GM19023 (cell line): Measurements from ENCODE around the gene SORBS1.

Experiments
- ATAC-seq: cut with Tn5 transposase; IDR thresholded peaks from one replicate; pipeline ENCODE4 v1.9.1; 2021; ENCODE audit warnings: mild to moderate bottlenecking, moderate library complexity; ENCODE audit not compliant: unreplicated experiment

The SORBS1 gene

DNA sequence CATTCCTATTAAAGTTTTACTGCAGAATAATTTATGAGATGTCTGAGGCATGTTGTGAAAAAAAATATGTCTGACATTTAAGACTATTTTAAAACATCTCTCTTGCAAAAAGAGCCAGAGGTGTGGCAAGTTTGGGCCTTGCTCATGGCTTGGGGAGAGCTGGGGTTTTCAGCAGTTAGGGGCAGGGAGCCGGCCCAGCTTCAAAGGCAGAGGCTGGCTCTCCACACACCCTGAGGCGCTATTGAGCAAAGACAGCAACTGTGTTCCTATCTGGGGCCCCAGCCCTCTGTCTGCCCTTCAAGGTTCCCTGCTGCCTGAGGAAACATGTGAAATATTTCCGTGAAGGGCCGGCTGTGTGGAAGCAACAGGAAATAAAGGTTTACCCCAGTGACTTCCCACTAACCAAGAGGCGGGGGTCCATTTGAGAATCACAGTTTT lies 94.0 kb downstream of the SORBS1 start:
- no peak for ATAC-seq

GRCh38 chr10:95466436-95466835 lies 94.7 kb downstream of the SORBS1 start:
- ATAC-seq, result no peak

- no peak for ATAC-seq
Measured at GRCh38 chr10:95464280-95464679, 96.9 kb downstream of the SORBS1 start.

- no peak for ATAC-seq
Measured at GRCh38 chr10:95462740-95463667, 98.2 kb downstream of the SORBS1 start.

- ATAC-seq, result no peak
Measured at GRCh38 chr10:95461611-95462010, 99.6 kb downstream of the SORBS1 start.

DNA sequence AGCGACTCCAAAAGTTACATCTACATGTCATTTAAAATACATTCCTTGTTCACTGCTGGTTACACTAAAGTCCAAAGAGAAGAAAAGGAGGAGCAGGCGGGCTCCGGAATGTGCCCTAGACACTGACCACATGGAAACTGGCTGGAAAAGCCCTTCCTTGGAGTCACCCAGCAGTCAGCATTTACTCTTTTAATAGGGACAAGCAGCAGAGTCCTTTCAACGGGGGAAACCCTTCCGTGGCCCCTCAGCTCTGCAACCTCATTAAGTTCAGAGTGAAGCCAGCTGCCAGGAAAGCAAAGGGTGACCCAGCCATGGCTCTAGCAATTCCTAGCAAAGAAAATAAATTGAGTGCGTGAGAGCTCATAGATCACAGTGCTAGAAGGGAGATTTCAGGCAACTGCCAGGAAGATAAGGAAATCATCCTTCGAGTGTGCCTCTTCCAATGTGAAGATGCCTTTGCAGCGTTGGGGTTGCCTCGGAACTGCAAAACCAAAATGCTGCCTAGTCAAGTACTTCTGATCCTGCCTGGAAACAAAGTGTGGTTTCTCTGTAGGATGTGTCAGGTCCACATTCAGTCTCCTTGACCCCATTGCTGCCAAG lies 101.6 kb downstream of the SORBS1 start:
- no peak for ATAC-seq

- no peak for ATAC-seq
Measured at GRCh38 chr10:95458871-95459270, 102.3 kb downstream of the SORBS1 start.

DNA sequence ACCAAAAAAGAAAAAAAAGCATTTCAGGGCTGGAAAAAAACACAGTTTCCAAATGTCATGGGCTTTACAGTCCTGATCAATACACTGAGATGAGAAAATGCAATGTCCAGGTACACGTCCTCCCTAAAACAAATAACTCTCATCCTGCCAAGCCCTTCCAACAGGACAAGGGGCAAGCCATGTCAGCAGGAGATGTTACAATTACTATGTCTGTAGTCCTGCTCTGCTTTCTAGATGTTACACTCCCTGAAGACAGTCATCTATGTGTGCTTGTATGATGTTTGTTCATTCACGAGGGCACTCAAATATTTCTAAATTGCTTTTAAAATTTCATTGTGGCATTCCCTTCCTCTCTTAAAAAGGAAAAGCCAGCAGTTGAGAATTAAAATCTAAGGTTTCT lies 103.2 kb downstream of the SORBS1 start:
- no peak for ATAC-seq

GRCh38 chr10:95457319-95457886 lies 103.8 kb downstream of the SORBS1 start:
- ATAC-seq, result no peak

DNA sequence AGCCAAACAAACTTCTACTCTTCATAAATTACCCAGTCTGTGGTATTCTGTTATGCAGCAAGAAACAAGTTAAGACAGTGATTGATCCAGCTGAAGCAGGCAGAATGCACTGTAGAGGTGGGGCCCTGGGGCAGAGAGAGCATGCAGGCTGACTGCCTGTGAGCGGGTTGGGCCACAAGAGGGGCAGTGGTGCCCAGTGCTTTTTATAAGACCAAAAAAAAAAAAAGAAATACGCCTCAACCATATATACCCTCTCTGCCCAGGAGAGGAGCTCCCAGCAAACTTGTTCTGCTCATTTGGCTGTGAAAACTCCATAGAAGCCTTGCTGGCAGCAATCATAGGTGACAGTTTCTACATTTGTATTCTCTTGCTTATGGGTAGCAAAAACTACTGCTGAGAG lies 104.7 kb downstream of the SORBS1 start:
- no peak for ATAC-seq

GRCh38 chr10:95454940-95455339 lies 106.2 kb downstream of the SORBS1 start:
- ATAC-seq, result no peak

GRCh38 chr10:95454356-95454755 lies 106.8 kb downstream of the SORBS1 start:
- ATAC-seq, result no peak

DNA sequence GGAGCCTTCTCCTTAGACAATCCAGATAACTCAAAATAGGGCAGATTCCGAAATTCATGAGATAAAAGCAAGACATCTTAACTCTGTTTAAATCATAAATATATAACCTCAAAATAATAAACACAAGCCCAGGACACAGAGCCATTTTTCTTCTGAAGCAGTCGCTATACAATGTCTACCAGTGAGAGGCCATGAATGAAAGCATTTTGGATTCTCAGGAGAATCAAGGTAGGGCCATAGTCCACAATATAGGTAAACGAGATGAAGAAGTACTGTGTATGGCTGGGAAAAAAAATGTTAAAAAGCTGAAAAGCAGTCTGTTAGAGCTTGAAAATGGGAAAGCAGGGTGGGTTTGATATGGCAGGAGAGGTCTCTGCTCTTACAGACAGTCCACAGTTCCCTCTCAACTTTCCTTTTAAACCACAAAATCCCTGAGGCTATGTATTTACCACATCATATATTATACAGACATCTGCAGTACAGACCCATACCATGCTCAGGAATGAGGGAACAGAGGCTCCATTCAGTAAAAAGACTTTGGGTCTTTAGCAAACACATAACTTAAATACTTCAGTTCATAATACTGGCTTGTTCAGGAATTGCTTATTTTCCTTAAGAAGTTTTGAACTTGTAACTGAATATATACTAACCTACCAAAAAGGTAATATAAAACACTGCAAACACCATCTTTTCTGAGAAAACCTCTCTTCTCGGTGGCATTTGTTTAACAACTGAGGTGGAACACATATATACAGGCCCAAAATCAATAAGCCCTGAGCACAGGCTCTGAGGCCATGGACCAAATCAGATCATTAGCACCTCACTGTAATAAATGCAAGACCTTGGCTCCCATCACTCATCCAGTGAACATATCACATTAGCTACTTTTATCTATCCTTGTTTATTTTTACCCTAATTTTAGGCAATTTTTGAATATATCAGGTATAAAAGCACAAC lies 109.3 kb downstream of the SORBS1 start:
- no peak for ATAC-seq

- ATAC-seq, result no peak
Measured at GRCh38 chr10:95451150-95451549, 110.0 kb downstream of the SORBS1 start.

- no peak for ATAC-seq
Measured at GRCh38 chr10:95450188-95450587, 111.0 kb downstream of the SORBS1 start.

DNA sequence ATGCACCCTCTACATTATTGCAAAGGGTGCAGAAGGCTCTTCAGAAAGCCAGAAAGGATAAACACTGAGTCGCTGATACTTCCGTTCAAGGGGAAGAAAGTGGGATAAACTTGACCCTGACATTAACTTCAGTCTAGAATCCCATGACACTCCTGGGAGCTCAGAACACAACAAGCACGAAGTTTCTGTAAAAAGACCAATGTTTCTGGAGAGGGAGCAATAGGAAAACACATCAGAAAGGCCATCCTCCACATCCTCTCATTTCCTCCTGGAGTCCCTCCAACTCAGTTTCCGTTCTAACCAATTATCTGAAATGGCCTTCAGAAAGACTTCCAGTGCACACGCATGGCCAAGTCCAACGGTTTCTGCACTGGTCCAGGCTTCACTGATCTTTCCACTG lies 113.5 kb downstream of the SORBS1 start:
- no peak for ATAC-seq

GRCh38 chr10:95445837-95446486 lies 115.2 kb downstream of the SORBS1 start:
- ATAC-seq, result peak; percentile 45

GRCh38 chr10:95445223-95445836 lies 115.8 kb downstream of the SORBS1 start:
- no peak for ATAC-seq

DNA sequence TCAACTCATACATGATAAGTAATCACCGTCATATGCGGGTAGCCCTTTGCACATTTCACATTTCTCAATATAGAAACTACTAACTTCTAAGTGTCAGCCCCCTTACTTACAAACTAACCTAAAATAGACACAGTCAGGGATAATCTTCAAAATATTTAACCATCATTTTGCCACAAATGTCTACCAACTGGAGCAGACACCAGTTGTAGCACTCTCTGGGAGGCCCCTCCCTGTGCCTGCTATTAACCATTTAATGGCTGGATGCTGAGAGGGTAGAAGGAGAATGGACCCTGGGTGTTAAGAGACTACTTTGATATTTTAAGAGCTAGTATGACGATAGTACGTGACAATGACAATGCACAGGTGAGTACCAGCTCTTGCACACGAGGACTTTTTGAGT lies 116.4 kb downstream of the SORBS1 start:
- no peak for ATAC-seq

DNA sequence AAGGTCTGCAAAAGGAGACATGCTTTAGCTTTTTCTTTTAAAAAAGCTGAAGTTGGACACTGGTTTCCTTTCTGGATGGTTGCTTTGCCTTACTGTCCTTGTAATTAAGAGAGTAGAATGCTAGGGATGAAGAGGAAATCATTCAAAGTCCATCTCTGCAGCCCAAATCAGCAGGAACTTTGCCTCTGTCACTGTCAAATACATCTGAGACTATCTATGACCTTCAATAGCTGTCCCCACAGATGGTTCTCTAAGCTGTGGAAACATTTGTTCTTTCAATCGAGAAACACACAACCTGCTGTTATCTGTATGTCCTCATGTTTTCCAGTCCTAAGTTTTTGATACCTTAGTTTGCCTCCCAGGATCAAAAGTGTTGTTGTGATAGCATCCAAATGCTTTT lies 117.5 kb downstream of the SORBS1 start:
- no peak for ATAC-seq
